HEK293 (cell line): Measurements from ENCODE around the gene NTN5.

ENCODE experiments used
- ATF2 ChIP-seq: fragments of 450-650 bp; formaldehyde crosslinking; IDR thresholded peaks from 2 replicates; pipeline ENCODE4 v1.5.1; 2016; ENCODE audit warnings: missing biosample characterization, missing genetic modification characterization, low read depth
- CTCF ChIP-seq: fragments of 450-650 bp; formaldehyde crosslinking; IDR thresholded peaks from 2 replicates; pipeline ENCODE4 v1.5.1; 2016; ENCODE audit warnings: missing biosample characterization, missing genetic modification characterization
- ELK4 ChIP-seq: IDR thresholded peaks from 2 replicates; pipeline ENCODE4 v1.6.1; 2011; ENCODE audit warnings: mild to moderate bottlenecking, low read depth, low read length, borderline replicate concordance
- PATZ1 ChIP-seq: fragments of 450-650 bp; formaldehyde crosslinking; IDR thresholded peaks from 2 replicates; pipeline ENCODE4 v1.5.1; 2016; ENCODE audit warnings: missing biosample characterization, missing genetic modification characterization
- SP2 ChIP-seq: fragments of 450-650 bp; formaldehyde crosslinking; IDR thresholded peaks from 2 replicates; pipeline ENCODE4 v1.5.1; 2016; ENCODE audit warnings: missing biosample characterization, missing genetic modification characterization
- ZBTB10 ChIP-seq: fragments of 450-650 bp; formaldehyde crosslinking; IDR thresholded peaks from 2 replicates; pipeline ENCODE4 v1.5.1; 2016; ENCODE audit warnings: missing biosample characterization, missing genetic modification characterization
- ZBTB17 ChIP-seq: fragments of 450-650 bp; formaldehyde crosslinking; IDR thresholded peaks from 2 replicates; pipeline ENCODE4 v1.5.1; 2016; ENCODE audit warnings: missing biosample characterization, missing genetic modification characterization
- ZNF16 ChIP-seq: fragments of 450-650 bp; formaldehyde crosslinking; IDR thresholded peaks from 2 replicates; pipeline ENCODE4 v1.5.1; 2016; ENCODE audit warnings: low read depth, missing biosample characterization, missing genetic modification characterization
- ZNF292 ChIP-seq: fragments of 450-650 bp; formaldehyde crosslinking; IDR thresholded peaks from 2 replicates; pipeline ENCODE4 v1.5.1; 2016; ENCODE audit warnings: low read depth, missing biosample characterization, missing genetic modification characterization, borderline replicate concordance
- ZNF354C ChIP-seq: fragments of 450-650 bp; formaldehyde crosslinking; IDR thresholded peaks from 2 replicates; pipeline ENCODE4 v1.5.1; 2016; ENCODE audit warnings: missing biosample characterization, missing genetic modification characterization, low read depth, borderline replicate concordance

- TF ChIP-seq ZBTB10 (tag by site-specific recombination): peak; percentile 88
- peak; percentile 75 for TF ChIP-seq SP2 (tag by site-specific recombination)
- TF ChIP-seq ZBTB17 (tag by site-specific recombination): peak; percentile 98
- no peak for TF ChIP-seq ZNF292 (tag by site-specific recombination)
- TF ChIP-seq PATZ1 (tag by site-specific recombination): peak; percentile 98
- TF ChIP-seq CTCF (tag by site-specific recombination): peak; percentile 96
- no peak for TF ChIP-seq ATF2 (tag by site-specific recombination)
- no peak for TF ChIP-seq ZNF354C (tag by site-specific recombination)
- TF ChIP-seq ZNF16: peak; percentile 46; the same call in 1 of the 2 replicates
- no peak for TF ChIP-seq ELK4
Observed at GRCh38 chr19:48646001-48646721, 26.7 kb downstream of the NTN5 start, which contains the start of gene CA11.
